ENCODE results near the gene SLF1. TPM values are rescaled to one million over a fixed set of nuclear protein-coding genes. Genes with fewer than 3 reads are reported as not detected.

SLF1 gene
- total RNA-seq, 3 donors from 2014 or later: 6.7 to 12.9 (median 8.5) TPM

- TF ChIP-seq CTCF (IDR thresholded peaks at IDR 0.05): no peak
- TF ChIP-seq POLR2AphosphoS5 (IDR thresholded peaks at IDR 0.05): no peak
- no peak for TF ChIP-seq POLR2A (IDR thresholded peaks at IDR 0.05)
- intact Hi-C loops (cut with DNase I; ENCODE audit: low total_unique reads): no loop called here
- Histone ChIP-seq H3K9me3 (no peaks in the 10 kb centered on the region), H3K4me3 (no peak overlapping the region), H3K4me1 (no peaks in the 10 kb centered on the region), H3K27ac (no peak overlapping the region), H3K27me3 (no peaks in the 10 kb centered on the region), H3K36me3 (no peaks in the 10 kb centered on the region)
- no peak for DNase-seq (ENCODE audit: low spot score in 2 of 2)
These were observed 76.2 kb downstream of the SLF1 start for GRCh38 chr5:94694671-94695070.

DNA sequence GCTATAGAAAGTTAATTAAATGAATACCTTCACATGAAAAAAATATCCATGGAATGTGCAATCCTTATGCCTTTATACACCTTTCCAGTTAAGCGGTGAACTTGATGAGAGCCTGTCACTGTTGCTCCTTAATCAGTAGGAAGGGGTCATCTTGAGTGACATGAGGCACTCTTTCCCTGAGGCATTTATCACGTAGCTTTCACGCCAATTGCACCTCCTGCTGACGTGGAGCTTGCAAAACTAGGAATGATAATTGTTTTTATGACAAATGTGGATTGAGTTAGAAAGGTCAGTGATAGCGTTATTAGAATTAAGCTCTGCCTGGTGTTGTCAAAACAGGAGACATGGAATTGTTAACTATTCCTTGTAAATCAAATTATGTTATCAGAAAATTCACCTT, 79.7 kb downstream of the SLF1 start:
- Histone ChIP-seq H3K27ac (no peak overlapping the region), H3K4me3 (no peak overlapping the region), H3K4me1 (no peaks in the 10 kb centered on the region), H3K9me3 (no peaks in the 10 kb centered on the region), H3K36me3 (no peaks in the 10 kb centered on the region), H3K27me3 (no peaks in the 10 kb centered on the region)
- no peak for DNase-seq (ENCODE audit: low spot score in 2 of 2)
- TF ChIP-seq CTCF (IDR thresholded peaks at IDR 0.05): no peak
- TF ChIP-seq POLR2AphosphoS5 (IDR thresholded peaks at IDR 0.05): no peak
- no peak for TF ChIP-seq POLR2A (IDR thresholded peaks at IDR 0.05)
- intact Hi-C loops (cut with DNase I; ENCODE audit: low total_unique reads): no loop called here

DNA sequence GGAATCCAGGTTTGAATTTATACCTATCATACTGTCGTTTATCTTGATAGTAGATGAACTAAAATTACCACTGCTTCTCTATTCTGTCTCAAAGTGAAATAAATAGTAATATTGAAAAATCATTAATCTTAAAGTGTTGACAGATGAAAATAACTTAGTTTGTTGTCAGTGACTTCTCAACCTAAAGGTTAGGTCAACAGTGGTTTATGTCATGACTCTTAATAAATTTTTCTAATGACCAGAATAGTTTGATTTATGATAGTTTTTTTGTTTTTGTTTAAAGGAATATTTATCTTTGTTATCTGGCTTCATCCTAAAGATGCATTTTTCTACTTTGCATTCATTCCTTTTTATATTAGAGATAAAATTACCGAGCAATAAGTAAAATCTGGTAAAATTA, 81.1 kb downstream of the SLF1 start:
- Histone ChIP-seq H3K4me3 (no peak overlapping the region), H3K36me3 (no peaks in the 10 kb centered on the region), H3K27ac (no peak overlapping the region), H3K9me3 (no peaks in the 10 kb centered on the region), H3K27me3 (no peaks in the 10 kb centered on the region), H3K4me1 (no peaks in the 10 kb centered on the region)
- intact Hi-C loops (cut with DNase I; ENCODE audit: low total_unique reads): no loop called here
- TF ChIP-seq POLR2A (IDR thresholded peaks at IDR 0.05) (no peak), CTCF (IDR thresholded peaks at IDR 0.05) (no peak), POLR2AphosphoS5 (IDR thresholded peaks at IDR 0.05) (no peak)
- DNase-seq (ENCODE audit: low spot score in 2 of 2): no peak

GRCh38 chr5:94700592-94700991, 82.1 kb downstream of the SLF1 start:
- TF ChIP-seq CTCF (IDR thresholded peaks at IDR 0.05): no peak
- H3K4me1 ChIP-seq: no peaks in the 10 kb centered on the region
- DNase-seq (ENCODE audit: low spot score in 2 of 2): no peak
- intact Hi-C loops (cut with DNase I; ENCODE audit: low total_unique reads): no loop called here
- H3K27me3 ChIP-seq: no peaks in the 10 kb centered on the region
- H3K4me3 ChIP-seq: no peak overlapping the region
- no peak overlapping the region for H3K27ac ChIP-seq
- H3K9me3 ChIP-seq: no peaks in the 10 kb centered on the region
- H3K36me3 ChIP-seq: no peaks in the 10 kb centered on the region

- no peak overlapping the region for H3K4me3 ChIP-seq
- H3K27me3 ChIP-seq: no peaks in the 10 kb centered on the region
- no peaks in the 10 kb centered on the region for H3K9me3 ChIP-seq
- intact Hi-C loops (cut with DNase I; ENCODE audit: low total_unique reads): no loop called here
- H3K36me3 ChIP-seq: no peaks in the 10 kb centered on the region
- no peak for DNase-seq (ENCODE audit: low spot score in 2 of 2)
- no peak for TF ChIP-seq CTCF (IDR thresholded peaks at IDR 0.05)
- no peak for TF ChIP-seq POLR2A (IDR thresholded peaks at IDR 0.05)
- TF ChIP-seq POLR2AphosphoS5 (IDR thresholded peaks at IDR 0.05): no peak
- H3K4me1 ChIP-seq: no peaks in the 10 kb centered on the region
- H3K27ac ChIP-seq: no peak overlapping the region
These were observed 84.3 kb downstream of the SLF1 start for GRCh38 chr5:94702729-94703128.

Data from breast epithelium (tissue), 4 donors.